WTC11 (cell line): Measurements from ENCODE around the gene RASGRF2. TPM values are rescaled to one million over a fixed set of nuclear protein-coding genes. Genes with fewer than 3 reads are reported as not detected.
"Not testable (repeated sequence)": the region's sequence is repeated elsewhere in the genome, so short reads cannot be mapped to it uniquely, and the experiment has no call there.

Experiments used
- ATAC-seq: fragments of 200-7000 bp; cut with Tn5 transposase; 2 replicates; pipeline ENCODE4 v1.10.0; 2021; ENCODE audit warnings: mild to moderate bottlenecking, moderate library complexity
- CTCF ChIA-PET: fragments of 300-600 bp; sonication (Branson Sonifier 250); formaldehyde crosslinking; loops from one replicate; lab custom pipeline; 2021; ENCODE audit warnings: antibody characterized with exemption; lab: Charles Lee
- POLR2A ChIA-PET: fragments of 350-600 bp; sonication (Branson Sonifier 250); formaldehyde crosslinking; loops from one replicate; lab custom pipeline; 2021; ENCODE audit warnings: antibody characterized with exemption; lab: Charles Lee
- DNase-seq: peaks from one replicate; pipeline ENCODE4 v3.0.0; 2021; ENCODE audit warnings: low spot score
- H3K27ac Mint-ChIP-seq: 2 replicates; pipeline ENCODE4 v1.8.0; 2021; ENCODE audit warnings: mixed read lengths
- H3K27me3 Mint-ChIP-seq: 2 replicates; pipeline ENCODE4 v1.8.0; 2021; ENCODE audit warnings: low read depth, mild to moderate bottlenecking, moderate library complexity, mixed read lengths
- H3K36me3 Mint-ChIP-seq: 2 replicates; pipeline ENCODE4 v1.8.0; 2021; ENCODE audit warnings: mixed read lengths
- H3K4me1 Mint-ChIP-seq: 2 replicates; pipeline ENCODE4 v1.8.0; 2022; ENCODE audit warnings: mixed read lengths
- H3K4me3 Mint-ChIP-seq: 2 replicates; pipeline ENCODE4 v1.8.0; 2021; ENCODE audit warnings: mild to moderate bottlenecking, moderate library complexity, mixed read lengths
- H3K9me3 Mint-ChIP-seq: 2 replicates; pipeline ENCODE4 v1.8.0; 2021; ENCODE audit warnings: mixed read lengths
- GABPB1 ChIP-seq: sonication (generic); formaldehyde crosslinking; IDR thresholded peaks from 2 replicates; pipeline ENCODE4 v1.8.1; 2023; ENCODE audit warnings: mild to moderate bottlenecking, missing genetic modification reagents
- NFYB ChIP-seq: sonication (generic); formaldehyde crosslinking; conservative IDR thresholded peaks from 2 replicates; pipeline ENCODE4 v1.8.0; 2022; ENCODE audit warnings: low read depth, missing genetic modification reagents
- ZNF263 ChIP-seq: sonication (generic); formaldehyde crosslinking; IDR thresholded peaks from 2 replicates; pipeline ENCODE4 v1.8.1; 2022; ENCODE audit warnings: low read depth, mild to moderate bottlenecking, moderate library complexity, missing genetic modification reagents
- total RNA-seq: library from RNA; stranded (reverse); gene quantifications from 3 replicates; pipeline ENCODE4 v1.2.3, GENCODE V29; 2021
- TF ChIP-seq, protein P1 (sequence below): fragments of 200-600 bp; IDR thresholded peaks from 2 replicates; pipeline ENCODE4 v1.8.0; 2022; ENCODE audit warnings: antibody characterized with exemption
- TF ChIP-seq, protein P2 (sequence below): sonication (generic); formaldehyde crosslinking; IDR thresholded peaks from 2 replicates; pipeline ENCODE4 v1.8.1; 2022; ENCODE audit warnings: mild to moderate bottlenecking, moderate library complexity, missing genetic modification reagents
- TF ChIP-seq, protein P3 (sequence below): sonication (generic); formaldehyde crosslinking; IDR thresholded peaks from 2 replicates; pipeline ENCODE4 v1.8.0; 2022; ENCODE audit warnings: missing genetic modification reagents
- TF ChIP-seq, protein P4 (sequence below): sonication (generic); formaldehyde crosslinking; conservative IDR thresholded peaks from 2 replicates; pipeline ENCODE4 v1.8.1; 2022; ENCODE audit warnings: mild to moderate bottlenecking, missing genetic modification reagents

Gene RASGRF2
- total RNA-seq, 1 experiment from 2014 or later, result 17.6 TPM

DNA sequence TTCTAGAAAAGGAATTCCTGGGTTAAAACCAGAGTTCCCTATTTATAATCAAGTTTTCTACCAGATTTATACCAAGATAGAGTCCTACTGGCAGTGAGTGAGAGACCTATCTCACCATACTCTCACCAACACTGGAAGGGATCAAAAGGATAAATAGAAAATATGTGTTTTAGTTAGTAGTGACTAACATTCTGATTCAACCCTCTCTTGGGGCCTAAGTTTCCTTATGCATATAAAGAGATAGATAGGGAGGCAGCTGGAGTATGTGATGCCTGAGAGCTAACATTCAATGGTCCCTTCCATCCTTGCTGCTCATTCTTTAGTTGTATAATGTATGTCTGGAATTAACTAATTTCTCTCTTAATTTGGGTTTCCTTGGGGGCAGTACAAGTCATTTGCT is 304.9 kb downstream of the RASGRF2 start:
- no peak for ATAC-seq
- peaks cover 24% of the 10 kb centered on the region for H3K9me3 Mint-ChIP-seq
- H3K27me3 Mint-ChIP-seq, result no peaks in the 10 kb centered on the region
- H3K36me3 Mint-ChIP-seq, result peaks cover 31% of the 10 kb centered on the region
- CTCF ChIA-PET, result no interaction called here
- peaks cover 6% of the 10 kb centered on the region for H3K4me1 Mint-ChIP-seq
- TF ChIP-seq, protein P1, sequence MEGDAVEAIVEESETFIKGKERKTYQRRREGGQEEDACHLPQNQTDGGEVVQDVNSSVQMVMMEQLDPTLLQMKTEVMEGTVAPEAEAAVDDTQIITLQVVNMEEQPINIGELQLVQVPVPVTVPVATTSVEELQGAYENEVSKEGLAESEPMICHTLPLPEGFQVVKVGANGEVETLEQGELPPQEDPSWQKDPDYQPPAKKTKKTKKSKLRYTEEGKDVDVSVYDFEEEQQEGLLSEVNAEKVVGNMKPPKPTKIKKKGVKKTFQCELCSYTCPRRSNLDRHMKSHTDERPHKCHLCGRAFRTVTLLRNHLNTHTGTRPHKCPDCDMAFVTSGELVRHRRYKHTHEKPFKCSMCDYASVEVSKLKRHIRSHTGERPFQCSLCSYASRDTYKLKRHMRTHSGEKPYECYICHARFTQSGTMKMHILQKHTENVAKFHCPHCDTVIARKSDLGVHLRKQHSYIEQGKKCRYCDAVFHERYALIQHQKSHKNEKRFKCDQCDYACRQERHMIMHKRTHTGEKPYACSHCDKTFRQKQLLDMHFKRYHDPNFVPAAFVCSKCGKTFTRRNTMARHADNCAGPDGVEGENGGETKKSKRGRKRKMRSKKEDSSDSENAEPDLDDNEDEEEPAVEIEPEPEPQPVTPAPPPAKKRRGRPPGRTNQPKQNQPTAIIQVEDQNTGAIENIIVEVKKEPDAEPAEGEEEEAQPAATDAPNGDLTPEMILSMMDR, result no peak
- TF ChIP-seq, protein P2, sequence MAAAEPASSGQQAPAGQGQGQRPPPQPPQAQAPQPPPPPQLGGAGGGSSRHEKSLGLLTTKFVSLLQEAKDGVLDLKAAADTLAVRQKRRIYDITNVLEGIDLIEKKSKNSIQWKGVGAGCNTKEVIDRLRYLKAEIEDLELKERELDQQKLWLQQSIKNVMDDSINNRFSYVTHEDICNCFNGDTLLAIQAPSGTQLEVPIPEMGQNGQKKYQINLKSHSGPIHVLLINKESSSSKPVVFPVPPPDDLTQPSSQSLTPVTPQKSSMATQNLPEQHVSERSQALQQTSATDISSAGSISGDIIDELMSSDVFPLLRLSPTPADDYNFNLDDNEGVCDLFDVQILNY (CRISPR knock-in tag), result no peak
- TF ChIP-seq, protein P3, sequence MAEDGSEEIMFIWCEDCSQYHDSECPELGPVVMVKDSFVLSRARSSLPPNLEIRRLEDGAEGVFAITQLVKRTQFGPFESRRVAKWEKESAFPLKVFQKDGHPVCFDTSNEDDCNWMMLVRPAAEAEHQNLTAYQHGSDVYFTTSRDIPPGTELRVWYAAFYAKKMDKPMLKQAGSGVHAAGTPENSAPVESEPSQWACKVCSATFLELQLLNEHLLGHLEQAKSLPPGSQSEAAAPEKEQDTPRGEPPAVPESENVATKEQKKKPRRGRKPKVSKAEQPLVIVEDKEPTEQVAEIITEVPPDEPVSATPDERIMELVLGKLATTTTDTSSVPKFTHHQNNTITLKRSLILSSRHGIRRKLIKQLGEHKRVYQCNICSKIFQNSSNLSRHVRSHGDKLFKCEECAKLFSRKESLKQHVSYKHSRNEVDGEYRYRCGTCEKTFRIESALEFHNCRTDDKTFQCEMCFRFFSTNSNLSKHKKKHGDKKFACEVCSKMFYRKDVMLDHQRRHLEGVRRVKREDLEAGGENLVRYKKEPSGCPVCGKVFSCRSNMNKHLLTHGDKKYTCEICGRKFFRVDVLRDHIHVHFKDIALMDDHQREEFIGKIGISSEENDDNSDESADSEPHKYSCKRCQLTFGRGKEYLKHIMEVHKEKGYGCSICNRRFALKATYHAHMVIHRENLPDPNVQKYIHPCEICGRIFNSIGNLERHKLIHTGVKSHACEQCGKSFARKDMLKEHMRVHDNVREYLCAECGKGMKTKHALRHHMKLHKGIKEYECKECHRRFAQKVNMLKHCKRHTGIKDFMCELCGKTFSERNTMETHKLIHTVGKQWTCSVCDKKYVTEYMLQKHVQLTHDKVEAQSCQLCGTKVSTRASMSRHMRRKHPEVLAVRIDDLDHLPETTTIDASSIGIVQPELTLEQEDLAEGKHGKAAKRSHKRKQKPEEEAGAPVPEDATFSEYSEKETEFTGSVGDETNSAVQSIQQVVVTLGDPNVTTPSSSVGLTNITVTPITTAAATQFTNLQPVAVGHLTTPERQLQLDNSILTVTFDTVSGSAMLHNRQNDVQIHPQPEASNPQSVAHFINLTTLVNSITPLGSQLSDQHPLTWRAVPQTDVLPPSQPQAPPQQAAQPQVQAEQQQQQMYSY (CRISPR knock-in tag), result no peak
- H3K27ac Mint-ChIP-seq, result no peak overlapping the region
- POLR2A ChIA-PET, result interaction anchor here (0.5 kb wide), 1 partner anchor 333 kb away, joined by 6 read pairs; no protein-coding TSS in a partner anchor
- DNase-seq, result no peak
- no peak overlapping the region for H3K4me3 Mint-ChIP-seq

DNA sequence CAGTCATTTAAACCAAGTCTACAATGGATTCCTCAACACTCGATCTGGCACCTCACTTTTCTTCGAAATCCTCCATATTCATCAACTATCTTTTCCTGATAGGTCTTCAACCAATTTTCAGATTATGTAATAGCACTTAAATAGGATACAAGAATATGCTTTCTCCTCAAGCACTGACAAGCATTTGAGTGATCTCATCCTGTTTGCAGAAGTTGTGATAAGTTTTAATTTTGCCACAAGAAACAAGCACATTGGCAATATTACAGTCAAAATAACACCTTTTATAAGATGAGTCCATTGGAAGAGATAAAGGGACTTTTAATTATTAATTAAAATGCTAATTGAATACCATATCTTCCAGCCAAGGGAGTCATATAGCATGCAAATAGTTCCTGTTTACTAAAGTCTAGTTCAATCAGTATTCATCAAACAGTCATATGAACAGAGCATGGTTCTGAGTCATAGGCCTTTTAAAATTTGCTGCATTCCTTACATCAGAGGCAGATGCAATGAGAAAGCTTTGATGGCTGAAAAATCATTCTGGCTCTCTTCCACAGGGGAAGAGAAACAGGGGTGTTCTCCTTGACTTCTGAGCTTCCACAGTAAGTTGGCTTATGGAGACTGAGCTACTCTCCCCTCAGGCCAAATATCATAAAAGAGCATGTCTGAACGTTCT is 308.5 kb downstream of the RASGRF2 start:
- H3K4me1 Mint-ChIP-seq, result peaks cover 25% of the 10 kb centered on the region
- H3K9me3 Mint-ChIP-seq, result 0 out of 2 replicates have a peak, but pooled peaks cover 2% of the 10 kb centered on the region
- no peaks in the 10 kb centered on the region for H3K27me3 Mint-ChIP-seq
- no peaks in the 10 kb centered on the region for H3K36me3 Mint-ChIP-seq
- H3K4me3 Mint-ChIP-seq, result no peak overlapping the region
- H3K27ac Mint-ChIP-seq, result no peak overlapping the region
- DNase-seq, result no peak
- POLR2A ChIA-PET, result no interaction called here
- TF ChIP-seq GABPB1 (CRISPR knock-in tag), result peak; percentile 68
- TF ChIP-seq NFYB (CRISPR knock-in tag), result no peak
- no peak for ATAC-seq
- CTCF ChIA-PET, result interaction anchor here (0.5 kb wide), 1 partner anchor 69 kb away, joined by 4 read pairs; no protein-coding TSS in a partner anchor

DNA sequence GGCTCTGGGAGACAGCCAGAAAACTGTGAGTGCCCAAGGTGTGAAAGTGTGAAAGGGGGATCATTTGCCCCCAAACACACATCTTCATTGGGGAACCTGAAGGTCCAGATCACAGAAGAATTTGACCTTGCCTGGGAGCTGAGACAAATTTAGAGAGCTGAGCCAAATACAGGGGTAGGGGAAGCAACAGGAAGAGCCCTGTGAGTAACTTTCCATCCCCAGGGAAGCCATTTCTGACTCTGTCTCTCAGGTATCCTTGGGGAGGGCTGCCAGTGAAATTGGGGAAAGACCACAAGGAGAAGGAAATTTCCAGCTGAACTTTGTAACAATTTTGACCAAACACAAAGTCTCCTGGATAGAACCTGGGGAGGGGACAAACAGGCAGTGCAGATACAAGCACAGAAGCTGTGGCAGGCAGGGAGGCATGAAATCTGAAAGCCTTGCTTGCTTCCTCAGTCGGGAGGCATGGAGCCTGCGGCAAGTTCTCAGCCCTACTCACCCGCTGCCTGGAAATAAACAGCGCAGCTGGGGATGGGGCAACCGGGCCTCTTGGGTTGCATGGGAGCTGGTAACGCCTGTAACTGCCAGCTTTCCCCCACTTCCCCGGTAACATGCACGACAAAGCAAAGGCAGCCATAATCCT is 309.7 kb downstream of the RASGRF2 start:
- Mint-ChIP-seq H3K36me3 (peaks cover 4% of the 10 kb centered on the region; the same call in 1 of the 2 replicates), H3K4me1 (peaks cover 25% of the 10 kb centered on the region), H3K27me3 (no peaks in the 10 kb centered on the region), H3K9me3 (peaks cover 8% of the 10 kb centered on the region), H3K27ac (peak overlapping the region; percentile 43), H3K4me3 (peak overlapping the region; percentile 26)
- CTCF ChIA-PET, result interaction anchor here (1.0 to 1.5 kb wide), 5 partner anchors 13 to 124 kb away, joined by 3 to 10 read pairs (median 4); partner anchors contain the start of genes ACOT12 and CKMT2
- TF ChIP-seq, protein P4, sequence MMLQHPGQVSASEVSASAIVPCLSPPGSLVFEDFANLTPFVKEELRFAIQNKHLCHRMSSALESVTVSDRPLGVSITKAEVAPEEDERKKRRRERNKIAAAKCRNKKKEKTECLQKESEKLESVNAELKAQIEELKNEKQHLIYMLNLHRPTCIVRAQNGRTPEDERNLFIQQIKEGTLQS, result no peak
- peak; percentile 87 for ATAC-seq
- DNase-seq, result no peak
- POLR2A ChIA-PET, result interaction anchor here (1.2 kb wide), 1 partner anchor 37 kb away, joined by 4 read pairs; the partner anchor contains the start of gene CKMT2

DNA sequence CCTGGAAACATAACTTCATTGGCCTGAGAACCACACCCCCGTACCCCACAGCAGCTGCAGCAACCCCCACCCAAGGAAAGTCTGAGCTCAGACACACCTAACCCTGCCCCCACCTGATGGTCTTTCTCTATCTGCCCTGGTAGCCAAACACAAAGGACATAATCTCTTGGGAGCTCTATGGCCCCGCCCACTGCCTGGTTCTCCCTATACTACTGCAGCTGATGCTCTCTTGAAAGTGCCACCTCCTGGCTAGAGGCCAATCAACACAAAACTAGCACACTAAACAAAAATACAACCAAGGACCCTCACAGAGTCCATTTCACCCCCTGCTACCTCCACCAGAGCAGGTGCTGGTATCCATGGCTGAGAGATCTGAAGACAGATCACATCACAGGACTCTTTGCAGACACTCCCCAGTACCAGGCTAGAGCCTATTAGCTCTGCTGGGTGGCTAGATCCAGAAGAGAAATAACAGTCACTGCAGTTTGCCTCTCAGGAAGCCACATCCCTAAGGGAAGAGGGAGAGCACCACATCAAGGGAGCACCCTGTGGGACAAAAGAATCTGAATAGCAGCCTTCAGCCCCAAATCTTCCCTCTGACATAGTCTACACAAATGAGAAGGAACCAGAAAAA is 310.3 kb downstream of the RASGRF2 start:
- Mint-ChIP-seq H3K9me3 (peaks cover 15% of the 10 kb centered on the region), H3K36me3 (peaks cover 11% of the 10 kb centered on the region), H3K4me3 (peak overlapping the region; percentile 26; the same call in 1 of the 2 replicates), H3K27ac (peak overlapping the region; percentile 43), H3K4me1 (peaks cover 25% of the 10 kb centered on the region)
- peak; percentile 58 for DNase-seq
- ChIA-PET CTCF (interaction anchor here (1.0 to 1.5 kb wide), 6 partner anchors 13 to 123 kb away, joined by 3 to 10 read pairs (median 4); partner anchors contain the start of genes ACOT12 and CKMT2), POLR2A (interaction anchor here (1.2 kb wide), 1 partner anchor 37 kb away, joined by 4 read pairs; the partner anchor contains the start of gene CKMT2)
- not testable (repeated sequence) for H3K27me3 Mint-ChIP-seq
- TF ChIP-seq ZNF263 (CRISPR knock-in tag), result peak; percentile 54; the same call in 1 of the 2 replicates
- ATAC-seq, result peak; percentile 92
